SU-DHL-6 (cell line): Measurements from ENCODE around the gene ST6GALNAC3.

ENCODE experiments used
- H2AFZ ChIP-seq: fragments of 200-600 bp; sonication (generic); 2 replicates; pipeline ENCODE4 v1.6.1; 2014; ENCODE audit warnings: low read depth, mild to moderate bottlenecking, moderate library complexity, mixed read lengths, antibody characterized with exemption, low read length; ENCODE audit not compliant: severe bottlenecking
- H3F3A ChIP-seq: fragments of 200-600 bp; shearing (Covaris generic); 2 replicates; pipeline ENCODE4 v1.6.0; 2016; ENCODE audit warnings: antibody characterized with exemption, mild to moderate bottlenecking; ENCODE audit not compliant: insufficient read depth
- H3K27ac ChIP-seq: fragments of 200-600 bp; sonication (generic); 2 replicates; pipeline ENCODE4 v1.5.1; 2016; ENCODE audit warnings: low read depth, mild to moderate bottlenecking, low read length, moderate library complexity, mixed read lengths
- H3K27me3 ChIP-seq: fragments of 200-600 bp; sonication (generic), shearing (Covaris generic); 2 replicates; pipeline ENCODE4 v1.6.0; 2014; ENCODE audit warnings: mild to moderate bottlenecking, low read length
- H3K36me3 ChIP-seq: fragments of 200-600 bp; sonication (generic); 2 replicates; pipeline ENCODE4 v1.6.1; 2014; ENCODE audit warnings: mild to moderate bottlenecking, low read length, mixed read lengths
- H3K4me2 ChIP-seq: fragments of 300-600, 200-600 bp; shearing (Covaris generic), sonication (generic); 2 replicates; pipeline ENCODE4 v1.6.0; 2014; ENCODE audit warnings: low read length, low read depth, mild to moderate bottlenecking; ENCODE audit not compliant: poor library complexity, severe bottlenecking
- H3K4me3 ChIP-seq: fragments of 200-600 bp; sonication (generic); 2 replicates; pipeline ENCODE4 v1.5.1; 2014; ENCODE audit warnings: antibody characterized with exemption, low read length, mild to moderate bottlenecking, mixed read lengths; ENCODE audit not compliant: insufficient read depth, poor library complexity, severe bottlenecking
- H3K79me2 ChIP-seq: fragments of 200-600 bp; sonication (generic); 2 replicates; pipeline ENCODE4 v1.6.1; 2014; ENCODE audit warnings: mild to moderate bottlenecking, low read length, moderate library complexity; ENCODE audit not compliant: insufficient read depth
- H3K9ac ChIP-seq: fragments of 200-600 bp; sonication (generic); 2 replicates; pipeline ENCODE4 v1.7.0; 2014; ENCODE audit warnings: mild to moderate bottlenecking, low read length
- H3K9me2 ChIP-seq: fragments of 200-600 bp; sonication (generic); replicated peaks from 2 replicates; pipeline ENCODE4 v1.6.1; 2014; ENCODE audit warnings: low read length; ENCODE audit not compliant: insufficient read depth
- H3K9me3 ChIP-seq: fragments of 200-600 bp; sonication (generic); 2 replicates; pipeline ENCODE4 v1.6.1; 2014; ENCODE audit warnings: low read length, mixed read lengths; ENCODE audit not compliant: insufficient read depth
- H4K20me1 ChIP-seq: fragments of 200-600 bp; sonication (generic); 2 replicates; pipeline ENCODE4 v1.6.1; 2014; ENCODE audit warnings: low read depth, mild to moderate bottlenecking, antibody characterized with exemption, low read length, moderate library complexity, mixed read lengths
- CTCF ChIP-seq: fragments of 200-600 bp; sonication (generic); IDR thresholded peaks from one replicate; pipeline ENCODE4 v1.5.1; 2017; ENCODE audit warnings: antibody characterized with exemption, mild to moderate bottlenecking, low read length, moderate library complexity; ENCODE audit not compliant: insufficient read depth, poor library complexity, severe bottlenecking
- EZH2phosphoT487 ChIP-seq: fragments of 200-600 bp; sonication (generic), shearing (Covaris generic); conservative IDR thresholded peaks from 2 replicates; pipeline ENCODE4 v1.6.1; 2018; ENCODE audit warnings: mild to moderate bottlenecking, antibody characterized with exemption, low read length, moderate library complexity, mixed read lengths

The ST6GALNAC3 gene

DNA sequence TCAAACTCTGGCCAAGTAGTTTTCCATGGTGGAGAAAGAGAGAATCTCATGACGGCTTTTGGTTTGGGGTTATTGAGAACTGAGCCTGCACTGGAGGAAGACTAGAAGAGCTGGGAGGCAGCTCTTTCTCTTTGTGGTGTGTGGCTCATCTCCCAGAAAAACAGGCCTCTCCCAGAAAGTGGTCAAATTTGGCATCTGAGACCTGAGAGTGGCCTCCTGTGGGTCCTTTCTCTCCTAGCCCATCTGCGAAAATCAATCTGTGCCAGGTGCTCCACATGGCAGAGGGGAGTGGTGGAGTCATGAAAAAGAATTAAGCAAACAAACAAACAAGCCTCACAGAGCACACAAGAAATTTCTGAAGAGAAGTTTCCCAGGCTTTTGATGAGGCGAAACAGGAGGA is 305.0 kb downstream of the ST6GALNAC3 start:
- Histone ChIP-seq H3K9ac (no peak overlapping the region), H3K9me3 (no peaks in the 10 kb centered on the region), H3K27ac (no peak overlapping the region), H2AFZ (no peak overlapping the region), H3K36me3 (no peaks in the 10 kb centered on the region), H3F3A (no peaks in the 10 kb centered on the region), H4K20me1 (no peaks in the 10 kb centered on the region), H3K4me3 (no peak overlapping the region), H3K27me3 (no peaks in the 10 kb centered on the region), H3K79me2 (no peaks in the 10 kb centered on the region), H3K9me2 (no peaks in the 10 kb centered on the region), H3K4me2 (no peak overlapping the region)
- TF ChIP-seq CTCF (no peak), EZH2phosphoT487 (no peak)

GRCh38 chr1:76381450-76382097 is 307.0 kb downstream of the ST6GALNAC3 start:
- H3K9me2 ChIP-seq, result no peaks in the 10 kb centered on the region
- no peaks in the 10 kb centered on the region for H3K36me3 ChIP-seq
- no peak overlapping the region for H2AFZ ChIP-seq
- H3K9me3 ChIP-seq, result no peaks in the 10 kb centered on the region
- no peaks in the 10 kb centered on the region for H3K79me2 ChIP-seq
- no peak overlapping the region for H3K27ac ChIP-seq
- TF ChIP-seq EZH2phosphoT487 (no peak), CTCF (no peak)
- H3K4me3 ChIP-seq, result no peak overlapping the region
- H3F3A ChIP-seq, result no peaks in the 10 kb centered on the region
- no peaks in the 10 kb centered on the region for H3K27me3 ChIP-seq
- no peak overlapping the region for H3K9ac ChIP-seq
- H3K4me2 ChIP-seq, result no peak overlapping the region
- no peaks in the 10 kb centered on the region for H4K20me1 ChIP-seq

DNA sequence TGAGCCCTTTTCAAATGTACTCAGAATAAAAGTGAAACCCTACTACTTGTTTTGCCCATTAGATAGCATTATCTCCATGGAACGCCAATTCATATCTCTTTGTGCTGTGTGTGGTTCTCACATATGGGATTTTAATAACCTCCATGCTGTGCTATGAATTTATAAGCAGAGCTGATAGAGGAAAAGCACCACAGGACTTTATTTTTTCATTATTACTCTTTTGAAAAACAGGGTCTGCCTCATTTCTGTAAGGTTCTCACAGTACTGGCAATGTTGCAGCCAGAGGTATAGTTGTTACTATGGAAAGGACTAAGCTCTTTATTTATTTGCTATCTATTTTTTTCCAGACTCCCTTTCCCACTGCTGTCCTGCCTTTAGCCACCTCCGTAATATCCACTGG is 313.7 kb downstream of the ST6GALNAC3 start:
- Histone ChIP-seq H3K79me2 (no peaks in the 10 kb centered on the region), H2AFZ (no peak overlapping the region), H4K20me1 (no peaks in the 10 kb centered on the region), H3K4me3 (no peak overlapping the region), H3K27me3 (no peaks in the 10 kb centered on the region), H3K36me3 (no peaks in the 10 kb centered on the region), H3K4me2 (no peak overlapping the region), H3K9me3 (no peaks in the 10 kb centered on the region), H3K9me2 (no peaks in the 10 kb centered on the region), H3F3A (no peaks in the 10 kb centered on the region), H3K27ac (no peak overlapping the region), H3K9ac (no peak overlapping the region)
- TF ChIP-seq EZH2phosphoT487, result no peak
- no peak for TF ChIP-seq CTCF
